ENCODE data around the gene SERPINA7. TPM values are rescaled to one million over a fixed set of nuclear protein-coding genes. Genes with fewer than 3 reads are reported as not detected.

The SERPINA7 gene, protein sequence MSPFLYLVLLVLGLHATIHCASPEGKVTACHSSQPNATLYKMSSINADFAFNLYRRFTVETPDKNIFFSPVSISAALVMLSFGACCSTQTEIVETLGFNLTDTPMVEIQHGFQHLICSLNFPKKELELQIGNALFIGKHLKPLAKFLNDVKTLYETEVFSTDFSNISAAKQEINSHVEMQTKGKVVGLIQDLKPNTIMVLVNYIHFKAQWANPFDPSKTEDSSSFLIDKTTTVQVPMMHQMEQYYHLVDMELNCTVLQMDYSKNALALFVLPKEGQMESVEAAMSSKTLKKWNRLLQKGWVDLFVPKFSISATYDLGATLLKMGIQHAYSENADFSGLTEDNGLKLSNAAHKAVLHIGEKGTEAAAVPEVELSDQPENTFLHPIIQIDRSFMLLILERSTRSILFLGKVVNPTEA
- total RNA-seq, result not detected

DNA sequence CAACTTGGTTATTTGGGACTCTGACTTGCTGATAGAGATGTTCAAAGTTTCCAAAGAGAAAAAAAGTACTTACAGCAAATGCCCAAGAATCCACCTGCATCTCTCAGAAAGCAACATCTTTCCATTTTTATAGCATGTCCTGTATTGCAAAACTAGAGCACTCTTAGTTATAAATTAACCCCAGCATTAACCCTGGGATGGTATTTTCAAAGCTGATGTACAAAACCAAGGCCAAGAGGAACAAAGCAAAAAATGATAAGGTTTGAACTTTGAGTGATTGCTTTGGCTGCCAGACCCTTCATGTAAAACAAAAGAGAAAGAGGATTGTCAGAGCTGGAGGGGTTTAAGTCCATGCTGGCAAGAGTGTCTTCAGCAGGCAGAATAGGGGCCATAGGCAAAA is at the start of gene SERPINA7:
Gene SERPINA7 (minus strand): TSS at position 103 of the 400 bp plus-strand sequence. CDS start 1,669 bp downstream, outside the sequence.
- TF ChIP-seq POLR2AphosphoS5 (IDR thresholded peaks at IDR 0.05) (no peak), EP300 (IDR thresholded peaks at IDR 0.05; ENCODE audit: low read depth) (no peak), POLR2A (IDR thresholded peaks at IDR 0.05) (no peak)
- TF ChIP-seq, protein P1, sequence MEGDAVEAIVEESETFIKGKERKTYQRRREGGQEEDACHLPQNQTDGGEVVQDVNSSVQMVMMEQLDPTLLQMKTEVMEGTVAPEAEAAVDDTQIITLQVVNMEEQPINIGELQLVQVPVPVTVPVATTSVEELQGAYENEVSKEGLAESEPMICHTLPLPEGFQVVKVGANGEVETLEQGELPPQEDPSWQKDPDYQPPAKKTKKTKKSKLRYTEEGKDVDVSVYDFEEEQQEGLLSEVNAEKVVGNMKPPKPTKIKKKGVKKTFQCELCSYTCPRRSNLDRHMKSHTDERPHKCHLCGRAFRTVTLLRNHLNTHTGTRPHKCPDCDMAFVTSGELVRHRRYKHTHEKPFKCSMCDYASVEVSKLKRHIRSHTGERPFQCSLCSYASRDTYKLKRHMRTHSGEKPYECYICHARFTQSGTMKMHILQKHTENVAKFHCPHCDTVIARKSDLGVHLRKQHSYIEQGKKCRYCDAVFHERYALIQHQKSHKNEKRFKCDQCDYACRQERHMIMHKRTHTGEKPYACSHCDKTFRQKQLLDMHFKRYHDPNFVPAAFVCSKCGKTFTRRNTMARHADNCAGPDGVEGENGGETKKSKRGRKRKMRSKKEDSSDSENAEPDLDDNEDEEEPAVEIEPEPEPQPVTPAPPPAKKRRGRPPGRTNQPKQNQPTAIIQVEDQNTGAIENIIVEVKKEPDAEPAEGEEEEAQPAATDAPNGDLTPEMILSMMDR (IDR thresholded peaks at IDR 0.05), result no peak
- in situ Hi-C loops (cut with MboI; ENCODE audit: low pct_ligation_motif_present in 1 of 4, low pct_unique_long_range_greater_than_20kb in 1 of 4, low sequenced_read_pairs in 3 of 4) (no loop called here), intact Hi-C loops (cut with DNase I; ENCODE audit: low total_unique reads) (no loop called here)
- Histone ChIP-seq H3K4me3 (no peak within 1 kb of the TSS), H3K9me3 (no peaks in the 10 kb centered on the region), H3K27me3 (no peaks in the 10 kb centered on the region), H3K4me1 (no peaks in the 10 kb centered on the region), H3K36me3 (no peaks in the 10 kb centered on the region), H3K27ac (no peak within 1 kb of the TSS)
- DNase-seq, result no peak

DNA sequence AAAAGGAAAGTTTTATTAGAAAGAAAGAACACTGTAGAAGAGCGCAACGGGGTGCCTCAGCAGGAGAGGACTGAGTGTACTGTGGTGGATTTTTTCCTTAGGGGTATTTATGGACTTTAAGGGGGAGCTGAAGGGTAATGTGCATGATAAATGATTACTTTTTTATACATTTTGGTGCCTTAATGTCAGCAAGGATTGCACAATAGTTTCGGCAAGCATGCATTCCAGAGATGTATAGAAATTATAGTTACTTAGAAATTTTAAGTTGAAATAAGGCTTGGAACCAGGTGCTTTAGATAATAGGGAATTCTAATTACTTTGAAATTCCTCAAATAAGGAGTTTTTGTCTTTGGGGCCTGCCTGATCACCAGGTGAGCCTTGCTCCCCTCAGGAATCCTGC is 30.5 kb upstream of the SERPINA7 start:
- Histone ChIP-seq H3K27ac (no peak overlapping the region), H3K27me3 (no peaks in the 10 kb centered on the region), H3K4me1 (no peaks in the 10 kb centered on the region), H3K36me3 (no peaks in the 10 kb centered on the region), H3K9me3 (no peaks in the 10 kb centered on the region), H3K4me3 (no peak overlapping the region)
- in situ Hi-C loops (cut with MboI; ENCODE audit: low pct_ligation_motif_present in 1 of 4, low pct_unique_long_range_greater_than_20kb in 1 of 4, low sequenced_read_pairs in 3 of 4) (no loop called here), intact Hi-C loops (cut with DNase I; ENCODE audit: low total_unique reads) (no loop called here)
- no peak for TF ChIP-seq POLR2A (IDR thresholded peaks at IDR 0.05)
- TF ChIP-seq, protein P1 (IDR thresholded peaks at IDR 0.05), result no peak
- no peak for TF ChIP-seq POLR2AphosphoS5 (IDR thresholded peaks at IDR 0.05)
- TF ChIP-seq EP300 (IDR thresholded peaks at IDR 0.05; ENCODE audit: low read depth), result no peak
- no peak for DNase-seq
- 83 to 86% methylated on average over 2 to 3 of the region's 3 CpGs for WGBS, 2 donors (ENCODE audit: low coverage in 1 of 2)

DNA sequence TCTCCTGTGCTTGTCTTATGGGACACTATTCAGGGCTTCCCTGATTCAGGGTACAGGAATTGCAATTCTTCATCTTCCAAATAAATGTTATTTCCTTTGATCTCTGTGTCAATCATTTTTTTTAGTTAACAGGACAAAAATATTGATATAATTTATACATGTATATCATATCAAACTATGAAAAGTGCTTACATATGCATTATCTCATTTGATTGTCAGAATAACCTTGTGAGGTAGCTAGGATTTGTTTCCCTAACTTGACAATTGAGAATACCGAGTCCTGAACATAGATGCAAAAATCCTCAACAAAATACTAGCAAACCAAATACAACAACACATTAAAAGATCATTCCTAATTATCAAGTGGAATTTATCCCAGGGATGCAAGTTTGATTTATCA is 11.5 kb upstream of the SERPINA7 start:
- Histone ChIP-seq H3K4me3 (no peak overlapping the region), H3K36me3 (no peaks in the 10 kb centered on the region), H3K9me3 (no peaks in the 10 kb centered on the region), H3K4me1 (no peaks in the 10 kb centered on the region), H3K27ac (no peak overlapping the region), H3K27me3 (no peaks in the 10 kb centered on the region)
- WGBS, 2 donors (ENCODE audit: low coverage in 1 of 2), result 95% methylated on average over 1 of the region's 1 CpG; no CpG with 5 or more reads in 1 of the 2 donors
- TF ChIP-seq EP300 (IDR thresholded peaks at IDR 0.05; ENCODE audit: low read depth) (no peak), POLR2A (IDR thresholded peaks at IDR 0.05) (no peak), POLR2AphosphoS5 (IDR thresholded peaks at IDR 0.05) (no peak)
- TF ChIP-seq, protein P1 (IDR thresholded peaks at IDR 0.05), result no peak
- no peak for DNase-seq
- in situ Hi-C loops (cut with MboI; ENCODE audit: low pct_ligation_motif_present in 1 of 4, low pct_unique_long_range_greater_than_20kb in 1 of 4, low sequenced_read_pairs in 3 of 4) (no loop called here), intact Hi-C loops (cut with DNase I; ENCODE audit: low total_unique reads) (no loop called here)

DNA sequence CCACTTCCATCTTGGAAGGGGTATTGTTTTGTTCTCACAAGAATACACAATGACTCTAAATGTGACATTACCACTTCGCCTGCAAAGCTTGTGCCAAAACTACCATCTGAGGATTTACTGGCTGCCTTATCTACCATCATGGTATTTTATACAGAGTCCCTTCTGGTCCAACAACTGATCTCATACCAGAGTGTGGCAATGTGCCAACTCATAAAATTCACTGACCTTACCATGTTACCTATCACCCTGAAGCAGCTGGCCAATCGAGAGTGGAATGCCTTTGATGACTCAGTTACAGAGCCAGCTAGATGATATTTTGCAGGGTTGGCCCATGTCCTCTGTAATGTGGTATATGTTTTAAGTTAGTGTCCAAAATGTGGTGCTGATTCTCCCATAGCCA is 3.8 kb upstream of the SERPINA7 start:
- WGBS, 2 donors (ENCODE audit: low coverage in 1 of 2), result 34% methylated on average over 2 of the region's 2 CpGs; no CpG with 5 or more reads in 1 of the 2 donors

More for the DNA sequence above, 3.8 kb upstream of the SERPINA7 start:
- Histone ChIP-seq H3K27ac (no peak overlapping the region), H3K4me1 (no peaks in the 10 kb centered on the region), H3K4me3 (no peak overlapping the region), H3K9me3 (no peaks in the 10 kb centered on the region), H3K27me3 (no peaks in the 10 kb centered on the region), H3K36me3 (no peaks in the 10 kb centered on the region)
- no peak for DNase-seq
- TF ChIP-seq POLR2A (IDR thresholded peaks at IDR 0.05), result no peak
- no peak for TF ChIP-seq POLR2AphosphoS5 (IDR thresholded peaks at IDR 0.05)
- no peak for TF ChIP-seq EP300 (IDR thresholded peaks at IDR 0.05; ENCODE audit: low read depth)
- TF ChIP-seq, protein P1 (IDR thresholded peaks at IDR 0.05), result no peak
- in situ Hi-C loops (cut with MboI; ENCODE audit: low pct_ligation_motif_present in 1 of 4, low pct_unique_long_range_greater_than_20kb in 1 of 4, low sequenced_read_pairs in 3 of 4) (no loop called here), intact Hi-C loops (cut with DNase I; ENCODE audit: low total_unique reads) (no loop called here)

Data from transverse colon (tissue), 4 donors.